Nephron (organoid): ENCODE measurements around the gene PARD3.
A peak's percentile ranks its signal among the peaks of the same experiment; 100 is the strongest.
"Not testable (repeated sequence)": the region's sequence is repeated elsewhere in the genome, so short reads cannot be mapped to it uniquely, and the experiment has no call there.

Experiments used
- H3K27ac Mint-ChIP-seq, 3 experiments: 2 replicates each; pipeline ENCODE4 v1.8.0; 2020; ENCODE audit warnings: mixed read lengths in 3 of 3, mild to moderate bottlenecking in 2 of 3, moderate library complexity in 1 of 3
- H3K27me3 Mint-ChIP-seq: 2 replicates; pipeline ENCODE4 v1.8.0; 2021; ENCODE audit warnings: low read depth, mild to moderate bottlenecking, moderate library complexity, mixed read lengths
- H3K36me3 Mint-ChIP-seq: 2 replicates; pipeline ENCODE4 v1.8.0; 2020; ENCODE audit warnings: low read depth, mixed read lengths
- H3K4me1 Mint-ChIP-seq: 2 replicates; pipeline ENCODE4 v1.8.0; 2020; ENCODE audit warnings: mixed read lengths
- H3K4me3 Mint-ChIP-seq, 3 experiments: 2 replicates each; pipeline ENCODE4 v1.8.0; 2020; ENCODE audit warnings: mild to moderate bottlenecking in 3 of 3, mixed read lengths in 3 of 3, moderate library complexity in 2 of 3
- H3K9me3 Mint-ChIP-seq: 2 replicates; pipeline ENCODE4 v1.8.0; 2020; ENCODE audit warnings: mixed read lengths
- CTCF ChIP-seq, 3 experiments: fragments of 200-600 bp; sonication (generic); IDR thresholded peaks; one replicate each; pipeline ENCODE4 v1.5.0; 2021; ENCODE audit warnings: antibody characterized with exemption in 3 of 3; ENCODE audit not compliant: unreplicated experiment in 3 of 3

The PARD3 gene

DNA sequence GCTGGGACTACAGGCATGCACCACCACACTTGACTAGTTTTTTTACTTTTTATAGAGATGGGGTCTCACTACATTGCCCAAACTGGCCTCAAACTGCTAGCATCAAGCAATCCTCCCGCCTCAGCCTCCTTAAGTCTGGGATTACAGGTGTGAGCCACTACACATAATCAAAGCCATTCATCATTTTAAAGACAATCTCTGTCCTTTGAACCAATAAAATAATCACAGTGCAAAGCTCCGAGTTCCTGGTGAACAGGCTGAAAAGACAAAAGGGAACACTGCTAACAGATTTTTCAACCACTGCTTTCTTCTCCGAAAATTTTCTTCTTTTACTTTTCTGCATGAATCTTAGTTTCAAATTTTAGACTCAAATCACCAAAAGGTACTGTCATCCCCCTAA lies 58.5 kb downstream of the PARD3 start:
- TF ChIP-seq CTCF (IDR thresholded peaks at IDR 0.05; ENCODE audit: unreplicated experiment in 3 of 3), result no peak
- Mint-ChIP-seq H3K36me3 (no peaks in the 10 kb centered on the region), H3K4me1 (peaks cover 69% of the 10 kb centered on the region), H3K9me3 (no peaks in the 10 kb centered on the region), H3K27me3 (no peaks in the 10 kb centered on the region), H3K27ac (peak overlapping the region in 1 of 3 experiments; percentile 25), H3K4me3 (no peak overlapping the region)

GRCh38 chr10:34753014-34753757 lies 61.9 kb downstream of the PARD3 start:
- TF ChIP-seq CTCF (IDR thresholded peaks at IDR 0.05; ENCODE audit: unreplicated experiment in 3 of 3), result no peak
- Mint-ChIP-seq H3K27ac (peak overlapping the region; percentile 81 to 85 (median 82)), H3K4me1 (peaks cover 58% of the 10 kb centered on the region), H3K27me3 (no peaks in the 10 kb centered on the region), H3K9me3 (no peaks in the 10 kb centered on the region), H3K4me3 (no peak overlapping the region), H3K36me3 (no peaks in the 10 kb centered on the region)

DNA sequence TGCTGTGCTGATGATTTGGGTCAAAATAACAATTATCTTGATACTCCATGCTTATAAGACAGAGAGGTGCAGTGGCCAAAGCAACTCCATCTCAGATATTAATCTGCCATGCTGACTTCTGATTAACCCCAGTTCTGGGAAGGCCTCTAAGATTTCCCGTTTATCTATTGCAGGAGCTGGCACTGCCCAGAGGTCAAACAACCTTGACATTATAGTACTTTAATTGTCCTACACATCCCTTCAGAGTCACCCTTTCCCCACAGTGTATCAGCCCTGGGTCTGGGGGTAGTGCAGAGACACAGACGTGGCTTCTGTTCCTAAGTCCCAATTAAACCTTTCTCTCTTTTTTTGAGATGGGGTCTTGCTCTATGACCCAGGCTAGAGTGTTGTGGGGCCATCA lies 63.8 kb downstream of the PARD3 start:
- TF ChIP-seq CTCF (IDR thresholded peaks at IDR 0.05; ENCODE audit: unreplicated experiment in 3 of 3), result no peak
- no peaks in the 10 kb centered on the region for H3K27me3 Mint-ChIP-seq

GRCh38 chr10:34750795-34751194 lies 64.3 kb downstream of the PARD3 start:
- H3K36me3 Mint-ChIP-seq, H3K27me3 Mint-ChIP-seq, H3K4me3 Mint-ChIP-seq, H3K9me3 Mint-ChIP-seq: not testable (repeated sequence)
- Mint-ChIP-seq H3K27ac (peak overlapping the region in 1 of 3 experiments; percentile 25), H3K4me1 (peaks cover 54% of the 10 kb centered on the region)

More for the DNA sequence above, 63.8 kb downstream of the PARD3 start:
- Mint-ChIP-seq H3K27ac (peak overlapping the region in 1 of 3 experiments; percentile 58), H3K9me3 (no peaks in the 10 kb centered on the region), H3K4me1 (peaks cover 55% of the 10 kb centered on the region), H3K36me3 (no peaks in the 10 kb centered on the region), H3K4me3 (no peak overlapping the region)

- no peaks in the 10 kb centered on the region for H3K9me3 Mint-ChIP-seq
- H3K4me1 Mint-ChIP-seq, result peaks cover 58% of the 10 kb centered on the region
- H3K27me3 Mint-ChIP-seq, result no peaks in the 10 kb centered on the region
- peak overlapping the region; percentile 23 to 75 (median 50) for H3K27ac Mint-ChIP-seq
- H3K36me3 Mint-ChIP-seq, result no peaks in the 10 kb centered on the region
- no peak for TF ChIP-seq CTCF (IDR thresholded peaks at IDR 0.05; ENCODE audit: unreplicated experiment in 3 of 3)
- no peak overlapping the region for H3K4me3 Mint-ChIP-seq
Observed at GRCh38 chr10:34748767-34749166, 66.3 kb downstream of the PARD3 start.

GRCh38 chr10:34748357-34748756 lies 66.7 kb downstream of the PARD3 start:
- TF ChIP-seq CTCF (IDR thresholded peaks at IDR 0.05; ENCODE audit: unreplicated experiment in 3 of 3), result no peak
- Mint-ChIP-seq H3K4me1 (peaks cover 58% of the 10 kb centered on the region), H3K27ac (peak overlapping the region; percentile 23 to 75 (median 50)), H3K4me3 (no peak overlapping the region), H3K36me3 (no peaks in the 10 kb centered on the region), H3K27me3 (no peaks in the 10 kb centered on the region), H3K9me3 (no peaks in the 10 kb centered on the region)
